Suppressor macrophage treated with lipopolysaccharide for 1 hour (primary cell): ENCODE results near the gene B4GALNT4.
A peak's percentile ranks its signal among the peaks of the same experiment; 100 is the strongest.
"Not testable (repeated sequence)": the region's sequence is repeated elsewhere in the genome, so short reads cannot be mapped to it uniquely, and the experiment has no call there.

Experiments used
- DNase-seq, 3 donors: peaks; one replicate each; pipeline ENCODE4 v3.0.0-alpha.2; 2020 to 2022

The B4GALNT4 gene

DNA sequence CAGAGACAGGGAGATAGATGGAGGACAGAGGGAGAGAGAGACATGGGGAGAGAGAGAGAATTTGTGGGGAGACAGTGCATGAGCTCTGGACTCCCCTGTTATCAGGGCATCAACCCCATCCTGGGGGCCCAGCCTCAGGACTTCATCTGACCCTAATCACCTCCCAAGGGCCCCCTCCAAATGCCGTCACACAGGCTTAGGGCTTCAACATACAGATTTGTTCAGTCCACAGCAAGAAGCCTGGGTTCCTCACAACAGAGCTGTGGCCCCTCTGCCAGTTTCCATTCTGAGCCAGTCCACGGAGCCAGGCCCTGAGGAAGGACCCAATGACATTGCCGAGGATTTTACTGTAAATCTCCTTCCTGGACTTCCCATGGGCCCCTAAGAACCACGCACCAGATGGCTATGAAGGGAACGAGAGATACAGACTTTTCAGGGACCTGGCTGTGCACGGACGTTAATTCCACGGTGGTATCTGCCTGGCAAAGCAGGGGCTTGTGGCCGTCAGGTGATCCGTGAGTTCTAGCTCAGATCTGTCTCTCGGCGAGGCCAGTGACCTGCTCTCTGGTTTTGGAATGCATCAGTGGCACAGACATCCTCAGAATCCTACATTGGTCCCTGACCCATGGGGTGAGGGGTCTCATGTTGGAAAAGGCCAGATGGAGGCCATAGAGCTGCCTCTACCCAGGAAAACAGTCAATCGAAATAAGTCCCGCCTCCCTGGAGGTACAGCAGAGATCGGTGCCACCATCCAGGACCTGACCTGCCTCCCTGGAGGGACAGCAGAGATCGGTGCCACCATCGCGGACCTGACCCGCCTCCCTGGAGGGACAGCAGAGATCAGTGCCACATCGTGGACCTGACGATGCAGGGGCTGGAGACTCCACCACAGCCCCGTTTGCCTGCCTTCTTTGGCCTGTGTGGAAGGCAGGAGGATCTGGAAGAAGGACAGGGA, 8.7 kb upstream of the B4GALNT4 start:
- no peak for DNase-seq

DNA sequence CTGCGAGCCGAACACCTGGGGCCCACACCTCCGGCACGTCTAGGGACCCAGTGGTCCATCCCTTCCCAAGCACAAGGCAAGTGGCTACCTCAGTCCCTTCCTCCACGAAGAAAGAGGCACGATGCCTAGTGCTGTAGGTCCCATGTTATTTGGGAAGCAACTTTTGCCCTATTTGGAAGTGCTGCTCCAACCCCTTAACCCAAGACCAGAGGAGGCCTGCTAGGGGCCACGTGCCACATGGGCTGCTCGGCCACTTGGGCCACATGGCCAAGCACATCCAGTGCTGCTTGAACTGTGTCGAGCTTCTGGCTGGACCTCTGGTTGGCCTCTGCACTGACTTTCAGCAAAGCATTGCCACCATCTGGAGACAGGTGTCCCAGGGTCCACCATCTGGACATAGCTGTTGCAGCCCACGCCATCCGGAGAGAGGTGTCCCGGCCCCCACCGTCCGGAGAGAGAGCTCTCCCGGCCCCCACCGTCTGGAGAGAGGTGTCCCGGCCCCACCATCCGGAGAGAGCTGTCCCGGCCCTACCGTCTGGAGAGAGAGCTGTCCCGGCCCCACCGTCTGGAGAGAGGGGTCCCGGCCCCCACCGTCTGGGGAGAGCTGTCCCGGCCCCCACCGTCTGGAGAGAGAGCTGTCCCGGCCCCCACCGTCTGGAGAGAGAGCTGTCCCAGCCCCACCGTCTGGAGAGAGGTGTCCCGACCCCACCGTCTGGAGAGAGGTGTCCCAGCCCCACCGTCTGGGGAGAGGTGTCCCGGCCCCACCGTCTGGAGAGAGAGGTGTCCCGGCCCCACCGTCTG, 6.5 kb upstream of the B4GALNT4 start:
- DNase-seq: no peak

- DNase-seq: not testable (repeated sequence)
These were observed 5.9 kb upstream of the B4GALNT4 start for GRCh38 chr11:363443-363805.

DNA sequence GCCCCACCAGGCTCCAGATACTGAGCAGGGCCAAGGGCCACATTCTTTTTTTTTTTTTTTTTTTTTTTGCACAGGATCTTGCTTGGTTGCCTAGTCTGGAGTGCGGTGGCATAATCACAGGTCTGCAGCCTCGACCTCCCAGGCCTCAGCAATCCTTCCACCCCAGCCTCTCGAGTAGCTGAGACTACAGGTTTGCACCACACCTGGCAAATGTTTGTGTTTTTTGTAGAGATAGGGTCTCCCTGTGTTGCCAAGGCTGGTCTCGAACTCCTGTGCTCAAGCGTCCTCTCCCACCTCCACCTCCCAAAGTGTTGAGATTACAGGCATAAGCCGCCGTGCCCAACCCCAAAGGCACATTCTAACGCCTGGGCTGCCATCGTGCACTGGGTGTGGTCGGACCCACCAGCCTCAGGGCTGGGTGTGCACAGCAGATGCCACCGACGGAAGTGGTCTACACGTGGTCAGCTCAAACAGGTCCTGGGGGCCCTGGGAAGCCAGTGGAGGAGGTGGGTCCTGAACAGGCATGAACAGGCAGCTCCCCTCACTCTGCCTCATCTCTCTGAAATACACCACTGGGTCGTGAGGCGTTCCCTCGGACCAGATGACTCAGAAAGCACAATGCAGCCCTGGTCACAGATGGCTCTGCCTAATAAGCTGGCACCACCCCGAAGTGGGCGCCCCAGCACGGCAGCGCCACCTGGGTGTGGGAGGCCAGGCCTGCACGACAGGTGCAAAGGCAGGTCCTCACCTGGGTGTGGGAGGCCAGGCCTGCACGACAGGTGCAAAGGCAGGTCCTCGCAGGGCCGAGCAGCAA, 5.1 kb upstream of the B4GALNT4 start:
- DNase-seq: peak; percentile 17 to 32 (median 30)

DNA sequence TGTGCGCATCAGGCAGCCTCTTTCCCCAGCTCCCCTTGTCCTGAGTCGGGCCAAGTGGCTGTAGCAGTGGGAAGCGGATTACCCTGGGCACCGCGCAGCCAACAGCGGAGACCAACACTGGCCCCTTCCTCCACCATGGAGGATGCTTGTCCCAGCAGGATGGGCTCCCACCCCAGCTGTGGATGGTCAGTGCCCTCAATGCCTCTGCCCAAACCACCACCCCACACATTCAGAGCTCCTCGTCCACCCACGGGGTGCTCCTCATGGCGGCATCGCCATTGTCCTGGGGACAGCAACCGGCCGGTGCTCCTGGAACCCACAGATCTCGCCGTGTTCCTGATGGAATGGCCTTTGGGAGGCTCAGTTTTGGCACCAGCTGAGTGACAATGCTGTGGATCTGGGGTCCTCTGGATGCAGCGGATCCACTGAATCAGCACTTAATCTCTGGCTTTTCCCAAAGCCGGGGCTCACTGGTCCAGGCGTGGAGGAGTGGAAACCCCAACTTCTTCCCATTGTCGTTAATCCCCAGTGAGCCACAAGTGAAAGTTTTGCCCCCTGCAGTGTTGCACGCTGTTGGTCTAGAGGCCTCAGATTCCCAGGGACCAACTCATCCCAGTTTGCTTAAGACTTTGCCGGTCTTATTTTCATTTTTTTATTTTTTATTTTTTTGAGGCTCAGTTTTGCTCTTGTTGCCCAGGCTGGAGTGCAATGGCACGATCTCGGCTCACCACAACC, 4.1 kb upstream of the B4GALNT4 start:
- DNase-seq: no peak

DNA sequence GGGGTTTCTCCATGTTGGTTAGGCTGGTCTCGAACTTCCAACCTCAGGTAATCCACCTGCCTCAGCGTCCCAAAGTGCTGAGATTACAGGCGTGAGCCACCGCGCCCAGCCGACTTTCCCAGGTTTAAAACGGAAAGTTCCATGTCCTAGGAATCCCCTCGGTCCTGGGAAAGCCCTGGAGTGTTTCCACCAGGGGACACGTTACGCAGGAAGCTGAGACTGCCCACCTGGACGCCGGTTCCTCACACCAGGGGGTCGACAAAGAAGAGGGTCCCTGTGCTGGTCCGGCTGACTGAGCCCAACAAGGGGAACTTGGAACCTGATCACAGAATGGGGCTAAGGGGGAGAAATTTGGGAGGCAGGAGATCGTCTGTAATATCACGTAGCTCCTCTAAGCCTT, 3.5 kb upstream of the B4GALNT4 start:
- DNase-seq: no peak

GRCh38 chr11:367956-368413, 1.3 kb upstream of the B4GALNT4 start:
- no peak for DNase-seq

DNA sequence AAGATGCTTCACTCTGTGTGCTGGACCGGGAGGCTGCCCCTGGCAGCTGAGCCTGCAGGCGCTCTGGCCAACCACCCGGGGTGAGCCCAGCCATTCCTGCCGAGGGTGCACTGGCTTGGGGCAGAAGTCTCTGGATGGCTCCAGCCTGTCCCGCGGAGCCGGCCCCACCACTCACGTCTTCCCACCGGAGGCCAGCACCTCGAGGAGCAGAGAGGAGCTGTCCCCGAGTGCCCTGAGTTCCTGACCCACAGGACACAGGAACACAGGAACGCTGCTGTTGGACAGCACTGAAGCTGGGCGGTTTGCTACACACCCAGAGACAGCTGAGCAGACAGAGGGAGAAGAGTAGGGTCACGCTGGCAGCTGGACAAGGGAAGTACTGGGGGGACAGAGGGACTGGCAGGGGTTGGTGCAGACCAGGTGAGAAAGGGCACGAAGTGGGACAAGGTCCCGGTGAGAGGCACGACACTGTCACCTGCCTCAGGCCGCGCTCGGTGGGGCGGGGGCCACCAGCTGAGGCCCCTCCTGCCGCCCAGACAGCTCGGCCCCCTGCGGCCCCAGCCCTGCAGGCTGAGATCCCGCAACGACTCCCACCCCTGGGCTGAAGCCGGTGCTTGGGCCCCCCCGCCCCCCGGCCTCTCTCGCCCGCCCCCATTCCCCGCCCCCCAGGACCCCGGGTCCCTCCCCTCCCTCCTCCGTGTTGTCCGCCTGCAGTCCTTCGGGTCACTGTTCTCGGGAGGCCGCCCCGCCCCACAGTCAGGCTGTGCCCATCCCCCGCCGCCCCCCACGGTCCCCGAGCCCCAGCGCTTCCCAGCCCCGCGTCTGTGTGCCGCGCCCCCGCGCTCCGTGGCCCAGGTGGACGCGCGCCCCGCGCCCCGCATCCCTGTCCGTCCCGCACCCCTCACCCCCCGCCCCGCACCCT, 624 bp upstream of the B4GALNT4 start:
- DNase-seq: peak in 1 of 3 donors; percentile 12

DNA sequence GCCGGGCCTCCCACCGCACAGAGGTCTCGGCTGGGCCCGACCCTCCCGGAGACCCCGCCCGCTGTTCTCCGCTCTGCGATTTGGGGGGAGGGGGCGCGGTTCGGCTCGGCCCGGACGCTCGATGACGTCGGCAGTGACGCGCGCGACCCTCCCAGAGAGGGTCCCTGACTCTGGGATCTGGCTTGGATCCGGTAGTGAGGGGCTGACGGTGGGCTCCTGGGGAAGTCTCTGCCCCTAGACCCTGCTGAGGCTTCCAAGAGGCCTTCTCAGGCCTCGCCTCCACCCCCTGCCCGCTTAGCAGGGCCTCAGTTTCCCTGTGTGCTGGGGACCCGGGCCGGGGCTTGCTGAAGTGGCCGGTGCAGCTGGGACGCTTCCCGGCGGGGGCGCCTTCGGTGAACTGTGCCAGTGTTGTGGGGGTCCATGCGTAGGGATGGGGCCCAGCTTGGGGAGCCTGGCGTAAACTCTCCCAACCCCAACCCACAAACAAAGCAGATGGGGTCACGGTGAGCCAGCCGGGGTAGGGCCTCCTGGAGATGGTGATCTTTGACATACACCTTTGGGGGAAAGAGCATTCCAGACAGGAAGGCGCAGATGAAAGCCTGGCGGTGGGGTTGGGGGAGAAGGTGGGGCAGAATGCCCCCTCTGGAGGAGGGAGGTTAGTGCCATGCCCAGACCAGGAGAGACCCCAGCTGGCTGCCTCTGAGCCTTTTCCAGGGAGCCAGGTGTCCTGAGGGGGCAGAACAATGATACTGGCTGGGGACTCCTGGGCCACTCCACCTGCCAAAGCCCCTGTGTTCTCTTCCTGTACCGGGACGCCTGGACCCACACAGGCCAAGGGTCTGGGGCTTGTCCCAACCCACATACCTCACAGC, 1.0 kb downstream of the B4GALNT4 start:
- no peak for DNase-seq

GRCh38 chr11:371051-371450, 1.8 kb downstream of the B4GALNT4 start:
- no peak for DNase-seq

DNA sequence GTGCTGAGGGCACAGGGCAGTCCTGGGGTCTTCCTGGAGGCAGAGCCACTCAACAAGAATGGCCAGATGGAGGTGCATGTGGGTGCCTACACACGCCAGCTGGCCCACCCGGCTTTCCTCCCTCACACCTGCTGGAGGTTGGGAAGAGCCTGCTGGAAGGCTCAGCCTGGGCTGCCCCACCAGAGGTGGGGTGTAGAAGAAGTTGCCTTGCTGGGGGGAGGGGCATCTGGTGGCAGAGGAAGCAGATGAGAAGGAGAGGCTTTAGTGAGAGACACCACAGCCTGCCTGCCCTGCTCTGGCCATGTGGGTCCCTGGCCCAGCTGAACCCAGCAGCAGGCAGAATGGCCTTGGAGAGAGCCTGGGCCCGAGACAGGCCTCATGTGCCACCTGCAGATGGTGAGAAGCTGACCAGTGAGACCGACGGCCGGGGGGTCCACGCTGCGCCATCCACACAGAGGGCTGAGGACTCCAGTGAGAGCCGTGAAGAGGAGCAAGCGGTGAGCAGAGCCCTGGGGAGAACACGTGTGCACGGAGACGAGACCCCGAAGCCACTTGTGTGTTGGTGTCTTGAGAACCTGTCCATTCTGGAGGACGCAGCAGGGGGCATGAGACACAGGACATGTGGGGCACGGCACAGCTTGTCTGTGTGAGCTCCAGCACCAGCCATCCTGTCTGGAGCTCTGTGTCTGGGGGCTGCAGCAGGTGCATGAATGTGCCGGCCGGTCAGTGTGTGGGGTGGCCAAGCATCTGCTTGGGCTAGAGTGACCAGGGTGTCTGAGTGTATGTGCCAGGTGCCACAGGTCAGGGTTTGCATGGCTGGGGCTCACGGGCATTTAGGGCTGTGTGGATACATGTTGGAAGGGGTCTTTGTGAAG, 2.7 kb downstream of the B4GALNT4 start:
- DNase-seq: no peak

- no peak for DNase-seq
These were observed 3.8 kb downstream of the B4GALNT4 start for GRCh38 chr11:372809-373715.

- no peak for DNase-seq
These were observed 4.6 kb downstream of the B4GALNT4 start for GRCh38 chr11:373716-374551.

- no peak for DNase-seq
These were observed 6.0 kb downstream of the B4GALNT4 start for GRCh38 chr11:375065-376025.

DNA sequence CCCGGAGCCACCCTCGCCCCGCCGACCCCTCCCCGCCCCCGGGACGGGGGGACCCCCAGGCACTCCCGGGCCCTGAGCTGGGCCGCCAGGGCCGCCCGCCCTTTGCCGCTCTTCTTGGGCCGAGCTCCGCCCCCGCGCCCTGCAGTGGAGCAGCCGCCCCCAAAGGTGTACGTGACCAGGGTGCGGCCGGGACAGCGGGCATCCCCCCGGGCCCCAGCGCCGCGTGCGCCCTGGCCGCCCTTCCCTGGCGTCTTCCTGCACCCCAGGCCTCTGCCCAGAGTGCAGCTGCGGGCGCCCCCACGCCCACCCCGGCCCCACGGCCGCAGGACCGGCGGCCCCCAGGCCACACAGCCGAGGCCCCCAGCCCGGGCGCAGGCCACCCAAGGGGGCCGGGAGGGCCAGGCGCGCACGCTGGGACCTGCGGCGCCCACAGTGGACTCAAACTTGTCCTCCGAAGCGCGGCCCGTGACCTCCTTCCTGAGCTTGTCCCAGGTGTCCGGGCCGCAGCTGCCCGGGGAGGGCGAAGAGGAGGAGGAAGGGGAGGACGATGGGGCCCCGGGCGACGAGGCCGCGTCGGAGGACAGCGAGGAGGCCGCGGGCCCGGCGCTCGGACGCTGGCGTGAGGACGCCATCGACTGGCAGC, 7.4 kb downstream of the B4GALNT4 start:
- DNase-seq: no peak
